ENCODE measurements around the gene PHF21A. TPM values are rescaled to one million over a fixed set of nuclear protein-coding genes. Genes with fewer than 3 reads are reported as not detected.

PHF21A gene
- total and polyA plus RNA-seq, 2 of the 8 experiments (the other 6 are each of a cell fraction or from before 2014, with no cell fraction given): 17.6 to 40.3 TPM

GRCh38 chr11:46050662-46051061 lies 70.6 kb downstream of the PHF21A start:
- H3K14ac ChIP-seq (ENCODE audit: insufficient read length): no peak overlapping the region
- 91% methylated on average over 2 of the region's 2 CpGs; no CpG with 5 or more reads in 1 of the 2 experiments for WGBS, 2 experiments (ENCODE audit: extremely low coverage in 1 of 2, insufficient coverage in 1 of 2, insufficient read length in 1 of 2, insufficient replicate concordance in 2 of 2, low coverage in 1 of 2, low lambda C conversion rate in 2 of 2, missing lambda C conversion rate in 1 of 2)
- 0 out of 4 replicates have a peak, but pooled peaks cover 0 to 3% of the 10 kb centered on the region in 2 experiments for H3K79me2 ChIP-seq (ENCODE audit: control insufficient read depth in 1 of 2, insufficient read depth in 2 of 2, low read length in 2 of 2)
- H3K4ac ChIP-seq (replicated peaks; ENCODE audit: insufficient read length, low read depth, low read length): no peak overlapping the region
- DNase-seq (ENCODE audit: low read depth in 1 of 2, low spot score in 2 of 2) (no peak), FAIRE-seq (no peak)
- no peak for TF ChIP-seq KDM4A (IDR thresholded peaks at IDR 0.05; ENCODE audit: low read depth, low read length, severe bottlenecking)
- TF ChIP-seq MAX (IDR thresholded peaks at IDR 0.05): no peak
- no peak for TF ChIP-seq CEBPB (IDR thresholded peaks at IDR 0.05; ENCODE audit: low read depth, low read length)
- TF ChIP-seq NRF1 (IDR thresholded peaks at IDR 0.05; ENCODE audit: low read depth, low read length): no peak
- peaks cover 6 to 36% (median 27%) of the 10 kb centered on the region in 4 experiments; a peak in 6 of 7 replicates for H3K4me1 ChIP-seq (replicated peaks in 1 of 4; ENCODE audit: control insufficient read depth in 3 of 4, insufficient read depth in 4 of 4, low read length in 3 of 4)
- no peak overlapping the region for H2AK5ac ChIP-seq (ENCODE audit: low read depth, low read length)
- peak overlapping the region; percentile 11 to 48; a peak in 1 of 4 replicates for H3K4me2 ChIP-seq (ENCODE audit: insufficient read depth in 1 of 2, low read depth in 2 of 2, low read length in 2 of 2)
- ChIA-PET POLR2A (ENCODE audit: partially characterized antibody) (interaction anchor here (0.9 to 1.4 kb wide), 7 partner anchors 8 to 44 kb away, joined by 3 to 4 read pairs (median 3); no protein-coding TSS in a partner anchor), CTCF (ENCODE audit: partially characterized antibody) (interaction anchor here (0.7 to 1.0 kb wide), 3 partner anchors 11 to 118 kb away, joined by 3 read pairs; no protein-coding TSS in a partner anchor)
- no peak overlapping the region for H4K91ac ChIP-seq (replicated peaks; ENCODE audit: insufficient read length, low read length)
- H3K9me3 ChIP-seq (ENCODE audit: insufficient read depth in 2 of 2, low read depth in 1 of 2, low read length in 1 of 2): no peaks in the 10 kb centered on the region
- H3K23me2 ChIP-seq (ENCODE audit: low read depth, low read length): no peaks in the 10 kb centered on the region
- H2AFZ ChIP-seq (ENCODE audit: low read length): no peak overlapping the region
- H2BK120ac ChIP-seq (replicated peaks; ENCODE audit: low read depth, low read length): no peak overlapping the region
- H3K56ac ChIP-seq (replicated peaks; ENCODE audit: insufficient read length, low read depth, low read length): no peak overlapping the region
- no peak overlapping the region for H3K9ac ChIP-seq (replicated peaks in 1 of 4; ENCODE audit: extremely low read depth in 1 of 4, low read depth in 3 of 4, low read length in 3 of 4)
- H2BK12ac ChIP-seq (ENCODE audit: low read depth, low read length): no peak overlapping the region
- H3K79me1 ChIP-seq (ENCODE audit: low read depth, low read length): no peaks in the 10 kb centered on the region
- H3K4me3 ChIP-seq (ENCODE audit: extremely low read depth in 1 of 4, insufficient read depth in 2 of 4, low read depth in 3 of 4, low read length in 4 of 4): no peak overlapping the region; a peak in 2 of 8 replicates
- no peak overlapping the region for H4K5ac ChIP-seq (ENCODE audit: insufficient read length, low read depth, low read length)
- no peaks in the 10 kb centered on the region for H3K27me3 ChIP-seq (replicated peaks in 1 of 4; ENCODE audit: control insufficient read depth in 3 of 4, extremely low read depth in 1 of 4, insufficient read depth in 3 of 4, low read length in 3 of 4)
- H3K18ac ChIP-seq (ENCODE audit: extremely low read depth, low read length): no peak overlapping the region
- H4K20me1 ChIP-seq (replicated peaks in 1 of 2; ENCODE audit: control insufficient read depth in 1 of 2, insufficient read depth in 2 of 2, low read length in 2 of 2): no peaks in the 10 kb centered on the region
- no peak overlapping the region for H4K8ac ChIP-seq (ENCODE audit: extremely low read depth, insufficient read depth, low read length)
- no peak overlapping the region for H3K27ac ChIP-seq (ENCODE audit: low read depth, low read length)
- no peaks in the 10 kb centered on the region for H3K36me3 ChIP-seq (ENCODE audit: control insufficient read depth in 2 of 4, insufficient read depth in 4 of 4, low read length in 3 of 4)
- no peak overlapping the region for H2BK5ac ChIP-seq (ENCODE audit: low read depth, low read length)
- H2BK20ac ChIP-seq (ENCODE audit: low read length): no peak overlapping the region
- H3K23ac ChIP-seq (ENCODE audit: insufficient read length): no peak overlapping the region
- no peak overlapping the region for H2BK15ac ChIP-seq (ENCODE audit: low read length)
